ENCODE data around the gene COL15A1. TPM values are rescaled to one million over a fixed set of nuclear protein-coding genes. Genes with fewer than 3 reads are reported as not detected.

COL15A1 gene
- total and polyA plus RNA-seq, 2 of the 13 experiments (the other 11 are each of a cell fraction or from before 2014, with no cell fraction given): not detected

- DNase-seq (ENCODE audit: low spot score): no peak
- intact Hi-C loops (cut with micrococcal nuclease; ENCODE audit: unreplicated experiment): no loop called here
Observed at GRCh38 chr9:99057665-99058625, 114.2 kb downstream of the COL15A1 start.

More at GRCh38 chr9:99057665-99058625, 114.2 kb downstream of the COL15A1 start:
- Histone ChIP-seq H3K9me3 (ENCODE audit: low read length) (no peaks in the 10 kb centered on the region), H3K27me3 (ENCODE audit: control insufficient read depth in 1 of 2, insufficient read depth in 2 of 2, low read length in 2 of 2) (no peaks in the 10 kb centered on the region; a peak in 1 of 5 replicates), H3K4me1 (ENCODE audit: insufficient read depth, low read length) (no peaks in the 10 kb centered on the region; the same call in 1 of the 2 replicates), H3K79me2 (ENCODE audit: insufficient read depth, low read length) (no peaks in the 10 kb centered on the region), H4K20me1 (ENCODE audit: insufficient read depth, low read length) (no peaks in the 10 kb centered on the region), H3K4me3 (replicated peaks in 1 of 3; ENCODE audit: insufficient read depth in 1 of 3, low read depth in 2 of 3, low read length in 3 of 3) (no peak overlapping the region), H3K27ac (ENCODE audit: extremely low read length, insufficient read depth, low read length) (no peak overlapping the region), H3K9ac (ENCODE audit: insufficient read depth, low read depth, low read length) (no peak overlapping the region), H3K36me3 (replicated peaks in 1 of 2; ENCODE audit: control insufficient read depth in 1 of 2, insufficient read depth in 2 of 2, low read length in 2 of 2) (no peaks in the 10 kb centered on the region), H2AFZ (ENCODE audit: low read length) (no peak overlapping the region), H3K4me2 (ENCODE audit: low read depth, low read length) (no peak overlapping the region)
- ATAC-seq (no peak), FAIRE-seq (no peak)
- in situ Hi-C loops (cut with HindIII; ENCODE audit: extremely low pct_ligation_motif_present, low pct_unique_long_range_greater_than_20kb): no loop called here
- POLR2A ChIA-PET: no interaction called here
- WGBS (ENCODE audit: low lambda C conversion rate): 19% methylated on average over 7 of the region's 7 CpGs
- TF ChIP-seq ZSCAN20 (CRISPR knock-in tag; IDR thresholded peaks at IDR 0.05; ENCODE audit: borderline replicate concordance) (no peak), ZNF569 (CRISPR knock-in tag; IDR thresholded peaks at IDR 0.05; ENCODE audit: borderline replicate concordance) (no peak), TEAD3 (CRISPR knock-in tag; optimal IDR thresholded peaks at IDR 0.05; ENCODE audit: borderline replicate concordance) (no peak), GZF1 (CRISPR knock-in tag; IDR thresholded peaks at IDR 0.05) (no peak), ZSCAN12 (CRISPR knock-in tag; IDR thresholded peaks at IDR 0.05) (no peak), MYNN (CRISPR knock-in tag; IDR thresholded peaks at IDR 0.05; ENCODE audit: low read depth) (no peak), ZNF558 (CRISPR knock-in tag; IDR thresholded peaks at IDR 0.05; ENCODE audit: borderline replicate concordance) (no peak), E2F5 (CRISPR knock-in tag; conservative IDR thresholded peaks at IDR 0.05) (no peak), ZMYM3 (CRISPR knock-in tag; IDR thresholded peaks at IDR 0.05) (no peak), ZNF329 (CRISPR knock-in tag; IDR thresholded peaks at IDR 0.05; ENCODE audit: low read depth) (no peak)
- TF ChIP-seq, protein P1, sequence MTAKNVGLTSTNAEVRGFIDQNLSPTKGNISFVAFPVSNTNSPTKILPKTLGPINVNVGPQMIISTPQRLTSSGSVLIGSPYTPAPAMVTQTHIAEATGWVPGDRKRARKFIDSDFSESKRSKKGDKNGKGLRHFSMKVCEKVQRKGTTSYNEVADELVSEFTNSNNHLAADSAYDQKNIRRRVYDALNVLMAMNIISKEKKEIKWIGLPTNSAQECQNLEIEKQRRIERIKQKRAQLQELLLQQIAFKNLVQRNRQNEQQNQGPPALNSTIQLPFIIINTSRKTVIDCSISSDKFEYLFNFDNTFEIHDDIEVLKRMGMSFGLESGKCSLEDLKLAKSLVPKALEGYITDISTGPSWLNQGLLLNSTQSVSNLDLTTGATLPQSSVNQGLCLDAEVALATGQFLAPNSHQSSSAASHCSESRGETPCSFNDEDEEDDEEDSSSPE (CRISPR knock-in tag; IDR thresholded peaks at IDR 0.05): no peak
- BruUV-seq (replicated peaks): no TSS peak
- CTCF ChIA-PET (ENCODE audit: low intra/inter-chr PET ratio, low total read pairs): no interaction called here
